Measurements from ENCODE around the gene TSC22D2.

The TSC22D2 gene

GRCh38 chr3:150388498-150389418 lies 19.3 kb upstream of the TSC22D2 start:
- TF ChIP-seq CTCF (IDR thresholded peaks at IDR 0.05): no peak
- Histone ChIP-seq H3K36me3 (no peaks in the 10 kb centered on the region), H3K9me3 (no peaks in the 10 kb centered on the region), H3K27ac (no peak overlapping the region), H3K4me3 (no peak overlapping the region), H3K4me1 (no peaks in the 10 kb centered on the region), H3K27me3 (no peaks in the 10 kb centered on the region)
- no peak for DNase-seq
- intact Hi-C loops (cut with DNase I; ENCODE audit: low total_unique reads): no loop called here

- no peak overlapping the region for H3K27ac ChIP-seq
- H3K27me3 ChIP-seq: no peaks in the 10 kb centered on the region
- no peak overlapping the region for H3K4me3 ChIP-seq
- H3K9me3 ChIP-seq: no peaks in the 10 kb centered on the region
- no peak for TF ChIP-seq CTCF (IDR thresholded peaks at IDR 0.05)
- intact Hi-C loops (cut with DNase I; ENCODE audit: low total_unique reads): no loop called here
- H3K36me3 ChIP-seq: no peaks in the 10 kb centered on the region
- DNase-seq: no peak
- H3K4me1 ChIP-seq: no peaks in the 10 kb centered on the region
Measured at GRCh38 chr3:150390087-150390486, 18.0 kb upstream of the TSC22D2 start.

- no peak for DNase-seq
- intact Hi-C loops (cut with DNase I; ENCODE audit: low total_unique reads): no loop called here
Measured at GRCh38 chr3:150391161-150391560, 16.9 kb upstream of the TSC22D2 start.

GRCh38 chr3:150393745-150394144 lies 14.4 kb upstream of the TSC22D2 start:
- Histone ChIP-seq H3K27me3 (no peaks in the 10 kb centered on the region), H3K27ac (no peak overlapping the region), H3K4me1 (peaks cover 0 to 5% (median 0%) of the 10 kb centered on the region in 4 donors), H3K9me3 (no peaks in the 10 kb centered on the region), H3K4me3 (no peak overlapping the region), H3K36me3 (no peaks in the 10 kb centered on the region)
- intact Hi-C loops (cut with DNase I; ENCODE audit: low total_unique reads): no loop called here
- TF ChIP-seq CTCF (IDR thresholded peaks at IDR 0.05): no peak
- no peak for DNase-seq

More at GRCh38 chr3:150391161-150391560, 16.9 kb upstream of the TSC22D2 start:
- no peaks in the 10 kb centered on the region for H3K9me3 ChIP-seq
- no peak for TF ChIP-seq CTCF (IDR thresholded peaks at IDR 0.05)
- no peaks in the 10 kb centered on the region for H3K36me3 ChIP-seq
- no peak overlapping the region for H3K27ac ChIP-seq
- no peaks in the 10 kb centered on the region for H3K4me1 ChIP-seq
- no peaks in the 10 kb centered on the region for H3K27me3 ChIP-seq
- no peak overlapping the region for H3K4me3 ChIP-seq

GRCh38 chr3:150394606-150395005 lies 13.5 kb upstream of the TSC22D2 start:
- Histone ChIP-seq H3K4me1 (peaks cover 0 to 5% (median 0%) of the 10 kb centered on the region in 4 donors), H3K9me3 (no peaks in the 10 kb centered on the region), H3K27me3 (no peaks in the 10 kb centered on the region), H3K27ac (no peak overlapping the region), H3K4me3 (no peak overlapping the region), H3K36me3 (no peaks in the 10 kb centered on the region)
- TF ChIP-seq CTCF (IDR thresholded peaks at IDR 0.05): no peak
- DNase-seq: no peak
- intact Hi-C loops (cut with DNase I; ENCODE audit: low total_unique reads): no loop called here

Data from tibial artery (tissue), 4 donors.